H9 (cell line): Measurements from ENCODE around the gene TMEM30B. TPM values are rescaled to one million over a fixed set of nuclear protein-coding genes. Genes with fewer than 3 reads are reported as not detected.

Source experiments
- DNase-seq: peaks from one replicate; pipeline ENCODE4 v3.0.0-alpha.2; 2017
- H2AFZ ChIP-seq: one replicate; pipeline ENCODE4 v1.6.1; 2013; ENCODE audit warnings: mild to moderate bottlenecking, low read length, control low read depth, moderate library complexity
- H2AK5ac ChIP-seq: 2 replicates; pipeline ENCODE4 v1.6.1; 2013; ENCODE audit warnings: low read length, control low read depth, mixed read lengths; ENCODE audit not compliant: insufficient read length
- H2BK120ac ChIP-seq: one replicate; pipeline ENCODE4 v1.6.1; 2013; ENCODE audit warnings: low read depth, mild to moderate bottlenecking, low read length, control low read depth, inconsistent platforms; ENCODE audit not compliant: poor library complexity, severe bottlenecking
- H2BK12ac ChIP-seq: 2 replicates; pipeline ENCODE4 v1.6.1; 2013; ENCODE audit warnings: low read length, control low read depth, mixed read lengths, low read depth; ENCODE audit not compliant: insufficient read length
- H2BK15ac ChIP-seq: 2 replicates; pipeline ENCODE4 v1.6.1; 2013; ENCODE audit warnings: low read depth, low read length, control low read depth
- H2BK20ac ChIP-seq: one replicate; pipeline ENCODE4 v1.6.1; 2013; ENCODE audit warnings: low read depth, mild to moderate bottlenecking, low read length, control low read depth, inconsistent platforms; ENCODE audit not compliant: poor library complexity, severe bottlenecking
- H2BK5ac ChIP-seq: 2 replicates; pipeline ENCODE4 v1.6.1; 2013; ENCODE audit warnings: low read length, control low read depth, mixed read lengths; ENCODE audit not compliant: insufficient read length
- H3K14ac ChIP-seq: 2 replicates; pipeline ENCODE4 v1.6.1; 2013; ENCODE audit warnings: low read length, control low read depth; ENCODE audit not compliant: insufficient read depth
- H3K18ac ChIP-seq: 2 replicates; pipeline ENCODE4 v1.6.1; 2013; ENCODE audit warnings: low read depth, mild to moderate bottlenecking, mixed read lengths, low read length, control low read depth; ENCODE audit not compliant: insufficient read length
- H3K23ac ChIP-seq: 2 replicates; pipeline ENCODE4 v1.6.1; 2013; ENCODE audit warnings: low read length, control low read depth, mixed read lengths, low read depth; ENCODE audit not compliant: insufficient read length
- H3K23me2 ChIP-seq: 2 replicates; pipeline ENCODE4 v1.6.1; 2013; ENCODE audit warnings: low read depth, mild to moderate bottlenecking, mixed read lengths, low read length, control low read depth; ENCODE audit not compliant: insufficient read length, poor library complexity, severe bottlenecking
- H3K27ac ChIP-seq: 2 replicates; pipeline ENCODE4 v1.5.1; 2013; ENCODE audit warnings: low read length, control low read depth, mixed read lengths, low read depth; ENCODE audit not compliant: insufficient read length
- H3K27me3 ChIP-seq: 2 replicates; pipeline ENCODE4 v1.6.1; 2013; ENCODE audit warnings: low read length, control low read depth, inconsistent platforms; ENCODE audit not compliant: insufficient read depth
- H3K4ac ChIP-seq: 2 replicates; pipeline ENCODE4 v1.6.1; 2013; ENCODE audit warnings: low read depth, mild to moderate bottlenecking, control low read depth, inconsistent platforms, low read length, moderate library complexity
- H3K4me1 ChIP-seq: 2 replicates; pipeline ENCODE4 v1.6.1; 2013; ENCODE audit warnings: low read length, control low read depth, inconsistent platforms; ENCODE audit not compliant: insufficient read depth
- H3K4me2 ChIP-seq: 2 replicates; pipeline ENCODE4 v1.6.1; 2013; ENCODE audit warnings: low read length, control low read depth, mixed read lengths; ENCODE audit not compliant: insufficient read length, insufficient read depth
- H3K56ac ChIP-seq: 2 replicates; pipeline ENCODE4 v1.6.1; 2013; ENCODE audit warnings: low read depth, mild to moderate bottlenecking, mixed read lengths, low read length, control low read depth; ENCODE audit not compliant: insufficient read length
- H3K79me1 ChIP-seq: 2 replicates; pipeline ENCODE4 v1.6.1; 2013; ENCODE audit warnings: low read depth, mild to moderate bottlenecking, moderate library complexity, low read length, control low read depth, inconsistent platforms; ENCODE audit not compliant: insufficient read depth, poor library complexity, severe bottlenecking
- H3K79me2 ChIP-seq: 2 replicates; pipeline ENCODE4 v1.6.1; 2013; ENCODE audit warnings: low read length, control low read depth, inconsistent platforms; ENCODE audit not compliant: insufficient read depth
- H3K9ac ChIP-seq: 2 replicates; pipeline ENCODE4 v1.6.1; 2013; ENCODE audit warnings: low read length, control low read depth, mixed read lengths; ENCODE audit not compliant: insufficient read length; ENCODE audit errors: extremely low read depth
- H3K9me3 ChIP-seq: one replicate; pipeline ENCODE4 v1.6.1; 2013; ENCODE audit warnings: low read depth, low read length, inconsistent platforms; ENCODE audit not compliant: control insufficient read depth
- H3T11ph ChIP-seq: one replicate; pipeline ENCODE4 v1.6.1; 2013; ENCODE audit warnings: mild to moderate bottlenecking, low read length, control low read depth, inconsistent platforms
- H4K20me1 ChIP-seq: one replicate; pipeline ENCODE4 v1.6.1; 2013; ENCODE audit not compliant: control insufficient read depth, insufficient read length, insufficient read depth
- H4K5ac ChIP-seq: 2 replicates; pipeline ENCODE4 v1.6.1; 2013; ENCODE audit warnings: low read depth, mild to moderate bottlenecking, mixed read lengths, low read length, control low read depth; ENCODE audit not compliant: insufficient read length
- H4K8ac ChIP-seq: replicated peaks from 2 replicates; pipeline ENCODE4 v1.6.1; 2013; ENCODE audit warnings: low read length, control low read depth, mixed read lengths, low read depth; ENCODE audit not compliant: insufficient read length
- H4K91ac ChIP-seq: 2 replicates; pipeline ENCODE4 v1.6.1; 2013; ENCODE audit warnings: low read depth, mild to moderate bottlenecking, moderate library complexity, mixed read lengths, low read length, control low read depth; ENCODE audit not compliant: insufficient read length
- H3K27ac Mint-ChIP-seq, 3 experiments: 2 replicates in 2 of 3; 3 replicates in 1 of 3; pipeline ENCODE4 v1.8.0; 2020 to 2021; ENCODE audit warnings: mixed read lengths in 3 of 3, mild to moderate bottlenecking in 1 of 3, moderate library complexity in 1 of 3
- H3K27me3 Mint-ChIP-seq: 2 replicates; pipeline ENCODE4 v1.8.0; 2021; ENCODE audit warnings: low read depth, mild to moderate bottlenecking, moderate library complexity, mixed read lengths
- H3K36me3 Mint-ChIP-seq, 3 experiments: 2 replicates in 2 of 3; 3 replicates in 1 of 3; pipeline ENCODE4 v1.8.0; 2020 to 2021; ENCODE audit warnings: low read depth in 3 of 3, mixed read lengths in 3 of 3; ENCODE audit not compliant: insufficient read depth in 1 of 3
- H3K4me1 Mint-ChIP-seq, 2 experiments: 2 replicates each; pipeline ENCODE4 v1.8.0; 2020; ENCODE audit warnings: mixed read lengths in 2 of 2
- H3K4me3 Mint-ChIP-seq, 2 experiments: 2 replicates in 1 of 2; 3 replicates in 1 of 2; pipeline ENCODE4 v1.8.0; 2020 to 2021; ENCODE audit warnings: mild to moderate bottlenecking in 2 of 2, mixed read lengths in 2 of 2, moderate library complexity in 1 of 2
- H3K9me3 Mint-ChIP-seq, 2 experiments: 2 replicates in 1 of 2; 3 replicates in 1 of 2; pipeline ENCODE4 v1.8.0; 2020; ENCODE audit warnings: mild to moderate bottlenecking in 2 of 2, mixed read lengths in 2 of 2, moderate library complexity in 1 of 2
- CTCF ChIP-seq: fragments of 200-600 bp; sonication (generic); conservative IDR thresholded peaks from 3 replicates; pipeline ENCODE4 v1.8.0; 2021; ENCODE audit warnings: antibody characterized with exemption, mild to moderate bottlenecking
- WGBS: extraction: QIAGEN DNeasy Blood & Tissue Kit; methylation state at CpG from one replicate; pipeline ENCODE4 v1.1.7; 2013; ENCODE audit warnings: missing lambda C conversion rate, low lambda C conversion rate, mixed read lengths; ENCODE audit not compliant: insufficient read length; ENCODE audit errors: extremely low coverage; 5-methylcytosine and 5-hydroxymethylcytosine counted together
- total RNA-seq: library from RNA; stranded (reverse); gene quantifications from 2 replicates; pipeline ENCODE4 v1.2.1, GENCODE V29; 2021

Gene TMEM30B
- total RNA-seq, 1 experiment from 2014 or later, result 12.2 TPM

GRCh38 chr14:61280092-61280525, 1.0 kb downstream of the TMEM30B start:
- H4K91ac ChIP-seq, result no peak overlapping the region
- no peaks in the 10 kb centered on the region for H3K4me1 ChIP-seq
- peak overlapping the region; percentile 52 for H3K4me2 ChIP-seq
- DNase-seq, result no peak
- no peaks in the 10 kb centered on the region for H3K79me1 ChIP-seq
- no peak overlapping the region for H2BK15ac ChIP-seq
- Mint-ChIP-seq H3K4me1 (peaks cover 14 to 15% of the 10 kb centered on the region in 2 experiments), H3K4me3 (peak overlapping the region; percentile 76 to 85), H3K36me3 (peaks cover 0 to 3% (median 2%) of the 10 kb centered on the region in 3 experiments; a peak in 1 of 7 replicates), H3K27me3 (peaks cover 23% of the 10 kb centered on the region), H3K27ac (no peak overlapping the region), H3K9me3 (no peaks in the 10 kb centered on the region; a peak in 1 of 5 replicates)
- no peak overlapping the region for H2BK20ac ChIP-seq
- no peaks in the 10 kb centered on the region; the same call in 1 of the 2 replicates for H3K27me3 ChIP-seq
- no peak overlapping the region for H2BK5ac ChIP-seq
- no peak for TF ChIP-seq CTCF
- H2AK5ac ChIP-seq, result no peak overlapping the region
- no peak overlapping the region for H3K14ac ChIP-seq
- WGBS, result no CpG with 5 or more reads among the region's 47 CpGs
- no peak overlapping the region for H4K5ac ChIP-seq
- H3K23ac ChIP-seq, result no peak overlapping the region
- H2AFZ ChIP-seq, result no peak overlapping the region
- peaks cover 4% of the 10 kb centered on the region for H4K20me1 ChIP-seq
- no peak overlapping the region for H2BK120ac ChIP-seq
- H3T11ph ChIP-seq, result no peak overlapping the region
- no peak overlapping the region for H3K9ac ChIP-seq
- no peak overlapping the region for H3K56ac ChIP-seq
- H2BK12ac ChIP-seq, result no peak overlapping the region
- H3K4ac ChIP-seq, result no peak overlapping the region
- H3K27ac ChIP-seq, result no peak overlapping the region
- H3K79me2 ChIP-seq, result no peaks in the 10 kb centered on the region
- H3K9me3 ChIP-seq, result no peaks in the 10 kb centered on the region
- no peak overlapping the region for H4K8ac ChIP-seq
- H3K18ac ChIP-seq, result no peak overlapping the region
- H3K23me2 ChIP-seq, result peaks cover 11% of the 10 kb centered on the region
